Thymus (tissue), 11 donors: ENCODE data around the gene NDUFS6. TPM values are rescaled to one million over a fixed set of nuclear protein-coding genes. Genes with fewer than 3 reads are reported as not detected.

Experiments
- DNase-seq, 9 donors: peaks; one replicate each; pipeline ENCODE4 v3.0.0-alpha.2; 2013; ENCODE audit warnings: low spot score in 9 of 9, low read depth in 6 of 9, missing footprints in 1 of 9
- H3K27ac ChIP-seq, 2 donors: one replicate each; pipeline ENCODE4 v1.5.1; 2013; ENCODE audit warnings: control low read depth in 1 of 2, low read depth in 1 of 2, low read length in 1 of 2, mild to moderate bottlenecking in 1 of 2, moderate library complexity in 1 of 2
- H3K27me3 ChIP-seq, 2 donors: one replicate each; pipeline ENCODE4 v1.5.1; 2013; ENCODE audit warnings: low read length in 1 of 2; ENCODE audit not compliant: control insufficient read depth in 2 of 2, insufficient read depth in 1 of 2
- H3K36me3 ChIP-seq, 2 donors: one replicate each; pipeline ENCODE4 v1.5.1; 2013; ENCODE audit warnings: low read length in 1 of 2, mild to moderate bottlenecking in 1 of 2, moderate library complexity in 1 of 2; ENCODE audit not compliant: control insufficient read depth in 2 of 2, insufficient read depth in 2 of 2
- H3K4me1 ChIP-seq, 2 donors: one replicate each; pipeline ENCODE4 v1.5.1; 2013; ENCODE audit warnings: low read length in 2 of 2; ENCODE audit not compliant: control insufficient read depth in 2 of 2, insufficient read depth in 2 of 2
- H3K4me3 ChIP-seq, 2 donors: one replicate each; pipeline ENCODE4 v1.5.1; 2013; ENCODE audit warnings: low read length in 2 of 2, control low read depth in 1 of 2, mild to moderate bottlenecking in 1 of 2
- H3K9me3 ChIP-seq, 2 donors: one replicate each; pipeline ENCODE4 v1.5.1; 2013; ENCODE audit warnings: low read length in 1 of 2, mild to moderate bottlenecking in 1 of 2; ENCODE audit not compliant: control insufficient read depth in 2 of 2, insufficient read depth in 1 of 2
- WGBS: extraction: QIAGEN DNeasy Blood & Tissue Kit; methylation state at CpG from one replicate; pipeline ENCODE4 v1.1.7; 2013; 5-methylcytosine and 5-hydroxymethylcytosine counted together
- polyA plus RNA-seq: library from polyadenylated mRNA; stranded (reverse); fragments of 200-250 nt; gene quantifications from one replicate; pipeline ENCODE4 v1.2.3, GENCODE V29; 2013
- total RNA-seq: library from RNA; stranded (reverse); fragments of 120-200 nt; gene quantifications from one replicate; pipeline ENCODE4 v1.2.4, GENCODE V29; 2013
- donor health status: healthy.

The NDUFS6 gene
- total and polyA plus RNA-seq, 2 donors, result 42.8 to 55.0 TPM

DNA sequence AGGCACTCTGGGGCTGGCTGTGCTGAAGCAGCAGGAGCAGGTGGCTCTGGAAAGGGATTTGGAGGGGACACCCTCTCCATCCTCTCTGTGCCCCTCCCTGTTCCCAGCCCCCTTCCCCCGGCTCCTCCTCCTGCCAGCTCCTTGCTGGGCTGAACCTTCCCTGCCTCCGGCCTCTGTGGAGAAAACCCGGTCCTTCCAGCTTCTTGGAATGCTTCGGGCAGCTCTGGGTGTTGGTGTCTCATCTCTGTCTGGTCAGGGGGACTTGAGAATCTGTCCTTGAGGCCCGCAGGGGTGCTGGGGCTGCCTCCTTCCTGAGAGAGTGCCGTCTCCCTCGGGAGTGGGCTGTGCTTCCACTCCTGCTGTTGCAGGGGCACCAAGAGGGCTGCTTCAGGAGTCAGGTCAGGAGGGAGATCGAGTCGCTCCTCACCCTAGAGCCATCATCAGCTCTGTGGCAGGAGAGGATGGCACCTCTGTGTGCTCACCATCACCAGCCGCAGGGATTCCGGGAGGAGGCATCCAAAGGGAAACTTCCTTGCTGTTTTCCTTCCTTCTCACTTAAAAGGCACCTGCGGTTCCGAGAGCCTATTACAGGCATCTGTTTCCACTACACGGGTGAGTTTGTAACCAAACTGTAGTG lies 30.6 kb downstream of the NDUFS6 start:
- Histone ChIP-seq H3K4me1 (peaks cover 0 to 6% of the 10 kb centered on the region in 2 donors), H3K4me3 (no peak overlapping the region), H3K9me3 (no peaks in the 10 kb centered on the region), H3K27ac (no peak overlapping the region), H3K27me3 (peaks cover 0 to 51% of the 10 kb centered on the region in 2 donors), H3K36me3 (no peaks in the 10 kb centered on the region)
- DNase-seq, result no peak
- WGBS, result 48% methylated on average over 14 of the region's 14 CpGs

DNA sequence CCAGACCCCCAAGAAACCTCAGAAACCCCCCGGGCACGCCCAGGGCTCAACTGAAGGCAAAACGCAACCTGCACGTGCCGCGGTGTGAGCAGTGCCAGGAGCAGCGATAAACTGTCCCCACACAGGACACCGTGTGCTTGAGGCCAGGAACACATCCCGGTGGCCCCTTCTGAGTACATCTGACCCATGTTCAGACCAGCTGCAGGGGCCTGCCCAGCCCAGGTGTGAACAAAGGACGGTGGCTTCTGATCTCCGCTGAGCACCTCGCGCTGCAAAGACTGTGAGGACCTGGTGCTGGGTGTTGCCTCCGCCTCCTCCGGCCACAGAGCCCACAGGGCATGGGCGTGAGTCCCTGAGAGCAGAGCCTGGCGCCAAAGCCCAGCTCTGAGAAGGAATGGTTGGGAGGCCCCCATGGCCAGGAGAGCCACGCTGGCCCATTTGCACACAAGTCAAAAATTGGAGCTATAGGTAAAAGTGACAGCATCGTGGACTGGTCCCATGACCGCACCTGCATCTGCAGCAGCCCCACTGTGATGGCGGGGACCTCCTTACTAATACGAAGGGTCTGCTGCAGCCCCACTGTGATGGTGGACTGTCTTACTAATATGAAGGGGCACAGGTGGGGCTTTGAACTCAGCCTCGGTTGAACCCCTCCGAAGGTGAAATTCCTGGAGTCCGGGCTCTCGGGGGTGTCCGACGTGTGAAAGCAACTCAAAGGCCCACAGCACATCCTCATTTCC lies 31.5 kb downstream of the NDUFS6 start:
- DNase-seq, result no peak
- H3K4me3 ChIP-seq, result no peak overlapping the region
- no peaks in the 10 kb centered on the region for H3K9me3 ChIP-seq
- H3K27me3 ChIP-seq, result peaks cover 2 to 52% of the 10 kb centered on the region in 2 donors
- WGBS, result 83% methylated on average over 28 of the region's 28 CpGs
- no peak overlapping the region for H3K27ac ChIP-seq
- H3K4me1 ChIP-seq, result peaks cover 0 to 4% of the 10 kb centered on the region in 2 donors
- H3K36me3 ChIP-seq, result no peaks in the 10 kb centered on the region

DNA sequence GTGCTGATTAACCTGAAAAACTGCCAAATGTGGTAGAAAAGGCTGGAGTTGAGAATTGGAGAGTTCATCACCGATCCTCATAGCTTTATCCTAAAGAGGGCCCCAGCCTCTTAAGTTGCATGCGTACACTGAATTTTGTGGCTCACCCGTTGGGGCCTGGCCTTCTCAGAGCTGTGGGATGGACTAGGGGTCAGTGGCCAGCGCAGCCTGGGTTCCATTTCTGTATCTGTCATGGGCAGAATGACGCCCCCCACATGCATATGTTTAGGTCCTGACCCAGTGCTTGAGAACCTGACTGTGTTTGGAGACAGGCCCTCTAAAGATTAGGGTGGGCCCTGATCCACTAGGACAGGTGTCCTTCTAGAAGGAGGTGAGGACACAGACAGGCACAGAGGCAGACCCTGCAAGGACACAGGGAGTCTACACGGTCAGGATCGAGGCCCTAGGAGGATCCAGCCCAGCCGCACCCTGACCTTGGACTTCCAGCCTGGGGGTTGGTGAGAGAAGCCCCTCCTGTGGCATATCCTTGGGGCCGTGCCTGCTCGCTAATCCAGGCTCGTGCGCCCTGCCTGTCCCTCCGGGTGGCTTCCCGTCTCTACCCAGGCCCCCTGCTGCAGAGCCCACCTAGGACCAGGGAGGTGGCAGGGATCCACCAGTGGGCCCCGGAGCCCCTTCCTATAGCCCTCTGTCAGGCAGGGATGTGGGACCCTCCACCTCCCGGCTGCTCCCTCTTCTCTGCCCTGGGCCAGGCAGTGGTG lies 32.2 kb downstream of the NDUFS6 start:
- H3K4me1 ChIP-seq, result no peaks in the 10 kb centered on the region
- peaks cover 2 to 55% of the 10 kb centered on the region in 2 donors for H3K27me3 ChIP-seq
- H3K36me3 ChIP-seq, result no peaks in the 10 kb centered on the region
- no peak overlapping the region for H3K27ac ChIP-seq
- 94% methylated on average over 16 of the region's 16 CpGs for WGBS
- no peaks in the 10 kb centered on the region for H3K9me3 ChIP-seq
- DNase-seq, result no peak
- no peak overlapping the region for H3K4me3 ChIP-seq

DNA sequence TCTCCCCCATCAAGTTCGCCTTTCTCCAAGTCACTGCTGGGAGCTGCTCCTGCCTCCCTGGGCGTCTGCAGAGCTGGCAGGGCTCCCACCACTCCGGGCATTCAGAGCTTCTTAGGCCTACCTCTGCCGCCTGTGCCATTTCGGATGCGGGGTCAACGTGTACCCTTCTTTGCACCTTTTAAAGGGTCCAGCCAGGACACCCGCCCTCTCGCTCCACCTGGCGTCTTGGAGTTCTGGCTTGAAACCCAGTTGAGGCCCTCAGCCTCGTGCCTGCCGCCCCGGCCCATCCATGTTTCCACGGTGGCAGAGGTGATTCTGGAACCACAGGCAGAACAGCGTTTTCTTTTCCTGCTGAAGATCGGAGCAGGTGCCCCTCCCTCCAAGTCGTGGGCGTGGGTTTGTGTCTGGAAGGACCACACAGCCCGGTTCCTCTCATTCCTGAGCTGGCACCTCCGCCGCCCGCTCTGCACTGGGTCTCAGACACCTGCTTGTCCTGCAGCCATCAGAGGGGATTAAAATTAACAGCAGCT lies 32.9 kb downstream of the NDUFS6 start:
- Histone ChIP-seq H3K4me1 (no peaks in the 10 kb centered on the region), H3K27me3 (peaks cover 2 to 57% of the 10 kb centered on the region in 2 donors), H3K36me3 (no peaks in the 10 kb centered on the region), H3K27ac (no peak overlapping the region), H3K9me3 (no peaks in the 10 kb centered on the region), H3K4me3 (no peak overlapping the region)
- no peak for DNase-seq
- 87% methylated on average over 22 of the region's 22 CpGs for WGBS

DNA sequence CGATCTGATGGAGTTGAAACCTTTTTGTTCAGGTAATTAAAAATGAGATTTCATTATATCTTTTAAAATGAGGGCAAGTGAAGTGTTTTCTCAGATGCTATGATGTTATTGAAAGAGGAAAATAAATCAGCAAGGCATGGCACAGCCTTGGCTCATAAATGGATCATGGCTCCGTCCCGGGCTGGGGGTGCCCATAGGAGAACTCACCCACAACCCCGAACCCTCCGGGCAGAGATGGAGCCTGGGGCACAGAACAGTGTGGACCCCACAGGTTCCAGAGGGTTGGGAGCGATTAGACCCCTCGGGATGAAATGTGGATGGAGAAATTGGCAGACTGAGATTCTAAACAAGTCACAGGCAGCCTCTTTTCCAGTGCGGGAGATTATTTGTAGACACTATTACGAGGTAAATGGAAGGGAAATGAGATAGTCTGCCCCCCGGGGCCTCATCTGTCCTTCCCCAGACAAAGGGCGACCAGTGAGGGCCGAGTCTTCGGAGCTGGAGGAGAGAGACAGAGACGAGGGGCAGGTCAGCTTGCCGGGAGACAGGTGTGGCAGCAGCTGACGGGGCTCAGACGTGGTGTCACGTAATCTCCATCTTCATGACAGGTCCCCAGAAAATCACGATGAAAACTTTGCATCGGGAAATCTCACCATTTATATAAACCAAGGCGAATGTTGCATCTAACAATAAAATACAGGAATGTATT lies 33.7 kb downstream of the NDUFS6 start:
- Histone ChIP-seq H3K36me3 (no peaks in the 10 kb centered on the region), H3K4me3 (no peak overlapping the region), H3K9me3 (no peaks in the 10 kb centered on the region), H3K27ac (no peak overlapping the region), H3K27me3 (peaks cover 2 to 59% of the 10 kb centered on the region in 2 donors), H3K4me1 (no peaks in the 10 kb centered on the region)
- WGBS, result 72% methylated on average over 21 of the region's 21 CpGs
- DNase-seq, result no peak

DNA sequence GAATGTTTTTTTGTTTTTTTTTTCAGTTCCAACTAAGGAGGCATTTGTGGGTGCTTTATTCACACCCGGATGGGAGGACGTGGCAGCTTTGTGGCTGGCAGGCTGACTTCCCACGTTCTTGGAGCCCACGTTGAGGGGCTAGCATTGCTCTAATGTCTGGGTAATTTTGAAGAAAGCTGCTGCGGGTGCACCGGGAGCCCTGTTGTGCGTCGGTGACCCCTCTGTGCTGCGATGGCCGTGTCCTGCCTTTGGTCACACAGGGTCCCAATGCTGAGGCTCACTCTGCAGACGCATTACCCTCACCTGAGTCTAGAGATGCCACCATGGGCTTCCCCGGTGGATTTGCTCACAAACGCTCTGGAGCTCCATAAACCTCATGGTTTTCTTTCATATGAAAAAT lies 34.2 kb downstream of the NDUFS6 start:
- H3K27me3 ChIP-seq, result peaks cover 2 to 64% of the 10 kb centered on the region in 2 donors

DNA sequence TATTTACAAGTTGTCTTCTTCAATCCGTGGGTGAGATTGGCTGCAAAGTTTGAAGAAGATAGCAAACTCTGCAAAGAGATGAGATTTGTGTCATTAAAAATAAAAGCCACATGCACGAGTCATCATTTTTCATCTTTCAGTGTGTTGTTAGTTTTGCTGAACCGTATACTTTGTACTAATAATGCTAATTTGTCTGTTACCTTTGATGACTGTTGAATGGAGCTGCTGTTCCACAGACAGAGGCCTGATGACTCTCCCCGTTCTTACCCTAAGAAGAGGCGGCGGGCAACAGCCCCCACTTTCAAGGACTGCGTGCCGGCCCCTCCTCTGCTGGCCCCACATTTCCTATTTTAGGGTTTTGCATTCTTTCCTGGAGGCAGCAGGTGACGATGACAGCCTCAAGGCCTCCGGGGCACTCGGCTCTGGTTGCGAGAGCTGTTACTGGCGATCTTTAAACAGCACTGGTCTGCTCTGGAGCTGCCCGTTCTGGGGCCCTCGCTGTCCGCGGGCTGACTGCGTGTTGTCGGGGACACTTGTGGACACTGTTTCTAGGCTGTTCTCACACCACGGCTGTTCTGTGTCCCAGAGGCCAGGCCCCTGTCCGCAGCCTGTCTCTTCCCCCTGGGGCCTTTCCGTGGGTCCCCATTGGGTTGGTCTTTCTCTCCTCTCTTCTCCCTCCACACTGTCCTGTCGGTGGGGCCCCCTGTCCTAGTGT lies 35.1 kb downstream of the NDUFS6 start:
- H3K27me3 ChIP-seq, result peaks cover 2 to 68% of the 10 kb centered on the region in 2 donors
- DNase-seq, result no peak
- no peaks in the 10 kb centered on the region for H3K4me1 ChIP-seq
- no peak overlapping the region for H3K27ac ChIP-seq
- WGBS, result 71% methylated on average over 23 of the region's 23 CpGs
- H3K4me3 ChIP-seq, result no peak overlapping the region
- no peaks in the 10 kb centered on the region for H3K36me3 ChIP-seq
- H3K9me3 ChIP-seq, result no peaks in the 10 kb centered on the region

More for the DNA sequence above, 34.2 kb downstream of the NDUFS6 start:
- Histone ChIP-seq H3K4me3 (no peak overlapping the region), H3K27ac (no peak overlapping the region), H3K4me1 (no peaks in the 10 kb centered on the region), H3K36me3 (no peaks in the 10 kb centered on the region), H3K9me3 (no peaks in the 10 kb centered on the region)
- WGBS, result 91% methylated on average over 13 of the region's 13 CpGs
- DNase-seq, result no peak
